Mesothelial cell of epicardium (in vitro differentiated cells): ENCODE results near the gene IGF2R. TPM values are rescaled to one million over a fixed set of nuclear protein-coding genes. Genes with fewer than 3 reads are reported as not detected.
"Not testable (repeated sequence)": the region's sequence is repeated elsewhere in the genome, so short reads cannot be mapped to it uniquely, and the experiment has no call there.

Experiments
- DNase-seq, 2 experiments: peaks; one replicate each; pipeline ENCODE4 v3.0.0; 2021; ENCODE audit warnings: low spot score in 2 of 2; ENCODE audit not compliant: unreplicated experiment in 2 of 2
- H3K27ac Mint-ChIP-seq: 2 replicates; pipeline ENCODE4 v1.8.0; 2021; ENCODE audit warnings: mixed read lengths
- H3K27me3 Mint-ChIP-seq: 2 replicates; pipeline ENCODE4 v1.8.0; 2021; ENCODE audit warnings: low read depth, mixed read lengths
- H3K36me3 Mint-ChIP-seq: 2 replicates; pipeline ENCODE4 v1.8.0; 2021; ENCODE audit warnings: mixed read lengths
- H3K4me1 Mint-ChIP-seq: 2 replicates; pipeline ENCODE4 v1.8.0; 2021; ENCODE audit warnings: mixed read lengths
- H3K4me3 Mint-ChIP-seq: 2 replicates; pipeline ENCODE4 v1.8.0; 2021; ENCODE audit warnings: mild to moderate bottlenecking, moderate library complexity, mixed read lengths
- H3K9me3 Mint-ChIP-seq: 2 replicates; pipeline ENCODE4 v1.8.0; 2021; ENCODE audit warnings: mixed read lengths
- CTCF ChIP-seq: fragments of 200-600 bp; sonication (generic); IDR thresholded peaks from one replicate; pipeline ENCODE4 v1.5.0; 2021; ENCODE audit warnings: antibody characterized with exemption; ENCODE audit not compliant: unreplicated experiment
- total RNA-seq: library from RNA; stranded (reverse); gene quantifications from 3 replicates; pipeline ENCODE4 v1.2.1, GENCODE V29; 2021

IGF2R gene
- total RNA-seq, 1 donor from 2014 or later: 112 TPM

DNA sequence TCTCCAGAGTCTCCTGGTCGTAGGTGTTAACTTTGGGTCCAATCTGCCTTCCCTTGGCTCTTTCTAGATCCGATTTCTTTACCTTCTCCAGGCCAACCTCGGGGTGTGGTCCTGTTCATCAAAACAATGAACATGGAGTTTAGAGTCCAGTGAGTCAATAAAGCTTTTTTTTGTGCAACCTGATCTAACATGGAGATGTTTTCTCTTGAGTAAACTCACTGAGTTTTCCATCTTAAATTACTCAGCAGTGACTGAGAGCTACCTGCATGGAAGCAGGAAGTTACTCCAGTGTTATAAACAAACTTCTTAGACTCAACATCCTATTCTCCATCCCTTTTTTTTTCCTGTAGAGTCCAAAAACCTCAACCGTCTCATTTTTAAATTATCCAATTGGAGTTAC is 137.8 kb downstream of the IGF2R start:
- Mint-ChIP-seq H3K4me1 (no peaks in the 10 kb centered on the region), H3K27ac (no peak overlapping the region), H3K27me3 (no peaks in the 10 kb centered on the region), H3K9me3 (no peaks in the 10 kb centered on the region), H3K4me3 (no peak overlapping the region), H3K36me3 (peaks cover 38% of the 10 kb centered on the region)
- no peak for DNase-seq
- no peak for TF ChIP-seq CTCF

- Mint-ChIP-seq H3K9me3 (no peaks in the 10 kb centered on the region), H3K4me1 (peaks cover 6% of the 10 kb centered on the region), H3K4me3 (no peak overlapping the region), H3K36me3 (peaks cover 32% of the 10 kb centered on the region), H3K27ac (no peak overlapping the region), H3K27me3 (no peaks in the 10 kb centered on the region)
- DNase-seq: no peak
- TF ChIP-seq CTCF: no peak
Observed at GRCh38 chr6:160108077-160108476, 139.2 kb downstream of the IGF2R start.

GRCh38 chr6:160110586-160111123 is 141.8 kb downstream of the IGF2R start:
- H3K4me1 Mint-ChIP-seq: peaks cover 9% of the 10 kb centered on the region
- no peak for DNase-seq
- H3K9me3 Mint-ChIP-seq: no peaks in the 10 kb centered on the region
- H3K36me3 Mint-ChIP-seq: peaks cover 24% of the 10 kb centered on the region
- H3K27me3 Mint-ChIP-seq: no peaks in the 10 kb centered on the region
- H3K27ac Mint-ChIP-seq: no peak overlapping the region
- TF ChIP-seq CTCF: no peak
- no peak overlapping the region for H3K4me3 Mint-ChIP-seq

DNA sequence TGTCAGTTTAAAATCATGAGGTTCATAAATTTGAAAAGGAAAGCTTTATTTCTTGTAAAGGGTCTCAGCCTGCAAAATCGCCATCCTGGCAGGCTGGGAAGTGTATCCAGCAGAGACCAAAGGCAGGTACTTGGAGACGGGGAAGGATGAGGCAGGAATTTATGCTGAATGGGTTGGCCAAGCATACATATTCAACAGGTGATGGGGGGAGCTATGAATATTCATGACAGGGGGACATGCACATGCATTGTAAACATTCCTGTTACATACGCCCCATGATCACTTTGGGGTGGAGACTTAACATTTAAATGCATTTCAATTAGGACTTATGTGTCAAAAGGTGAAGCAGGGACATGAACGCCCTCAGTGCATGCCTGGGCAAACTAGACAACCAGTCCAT is 142.9 kb downstream of the IGF2R start:
- Mint-ChIP-seq H3K27ac (peak overlapping the region; percentile 58), H3K36me3 (peaks cover 18% of the 10 kb centered on the region), H3K4me1 (peaks cover 9% of the 10 kb centered on the region), H3K27me3 (no peaks in the 10 kb centered on the region), H3K9me3 (no peaks in the 10 kb centered on the region), H3K4me3 (no peak overlapping the region)
- TF ChIP-seq CTCF: no peak
- no peak for DNase-seq

- Mint-ChIP-seq H3K27me3 (no peaks in the 10 kb centered on the region), H3K9me3 (peaks cover 1% of the 10 kb centered on the region), H3K4me3 (no peak overlapping the region), H3K4me1 (peaks cover 9% of the 10 kb centered on the region), H3K36me3 (peaks cover 22% of the 10 kb centered on the region), H3K27ac (peak overlapping the region; percentile 77)
- DNase-seq: no peak
- no peak for TF ChIP-seq CTCF
Observed at GRCh38 chr6:160112628-160113299, 143.9 kb downstream of the IGF2R start.

GRCh38 chr6:160114536-160114935 is 145.7 kb downstream of the IGF2R start:
- H3K27ac Mint-ChIP-seq, H3K4me3 Mint-ChIP-seq, H3K27me3 Mint-ChIP-seq, DNase-seq, H3K9me3 Mint-ChIP-seq, H3K4me1 Mint-ChIP-seq: not testable (repeated sequence)
- peaks cover 24% of the 10 kb centered on the region for H3K36me3 Mint-ChIP-seq
